GM18868 (cell line): ENCODE data around the gene MED17.
"Not testable (repeated sequence)": the region's sequence is repeated elsewhere in the genome, so short reads cannot be mapped to it uniquely, and the experiment has no call there.

Experiments
- ATAC-seq: cut with Tn5 transposase; IDR thresholded peaks from one replicate; pipeline ENCODE4 v1.9.1; 2021; ENCODE audit warnings: mild to moderate bottlenecking, moderate library complexity; ENCODE audit not compliant: unreplicated experiment

Gene MED17, protein sequence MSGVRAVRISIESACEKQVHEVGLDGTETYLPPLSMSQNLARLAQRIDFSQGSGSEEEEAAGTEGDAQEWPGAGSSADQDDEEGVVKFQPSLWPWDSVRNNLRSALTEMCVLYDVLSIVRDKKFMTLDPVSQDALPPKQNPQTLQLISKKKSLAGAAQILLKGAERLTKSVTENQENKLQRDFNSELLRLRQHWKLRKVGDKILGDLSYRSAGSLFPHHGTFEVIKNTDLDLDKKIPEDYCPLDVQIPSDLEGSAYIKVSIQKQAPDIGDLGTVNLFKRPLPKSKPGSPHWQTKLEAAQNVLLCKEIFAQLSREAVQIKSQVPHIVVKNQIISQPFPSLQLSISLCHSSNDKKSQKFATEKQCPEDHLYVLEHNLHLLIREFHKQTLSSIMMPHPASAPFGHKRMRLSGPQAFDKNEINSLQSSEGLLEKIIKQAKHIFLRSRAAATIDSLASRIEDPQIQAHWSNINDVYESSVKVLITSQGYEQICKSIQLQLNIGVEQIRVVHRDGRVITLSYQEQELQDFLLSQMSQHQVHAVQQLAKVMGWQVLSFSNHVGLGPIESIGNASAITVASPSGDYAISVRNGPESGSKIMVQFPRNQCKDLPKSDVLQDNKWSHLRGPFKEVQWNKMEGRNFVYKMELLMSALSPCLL

GRCh38 chr11:93784145-93784934 is at the start of gene MED17:
Gene MED17 (plus strand): TSS chr11:93784282. CDS start chr11:93784514, 232 bp downstream.
- ATAC-seq = peak; percentile 97

DNA sequence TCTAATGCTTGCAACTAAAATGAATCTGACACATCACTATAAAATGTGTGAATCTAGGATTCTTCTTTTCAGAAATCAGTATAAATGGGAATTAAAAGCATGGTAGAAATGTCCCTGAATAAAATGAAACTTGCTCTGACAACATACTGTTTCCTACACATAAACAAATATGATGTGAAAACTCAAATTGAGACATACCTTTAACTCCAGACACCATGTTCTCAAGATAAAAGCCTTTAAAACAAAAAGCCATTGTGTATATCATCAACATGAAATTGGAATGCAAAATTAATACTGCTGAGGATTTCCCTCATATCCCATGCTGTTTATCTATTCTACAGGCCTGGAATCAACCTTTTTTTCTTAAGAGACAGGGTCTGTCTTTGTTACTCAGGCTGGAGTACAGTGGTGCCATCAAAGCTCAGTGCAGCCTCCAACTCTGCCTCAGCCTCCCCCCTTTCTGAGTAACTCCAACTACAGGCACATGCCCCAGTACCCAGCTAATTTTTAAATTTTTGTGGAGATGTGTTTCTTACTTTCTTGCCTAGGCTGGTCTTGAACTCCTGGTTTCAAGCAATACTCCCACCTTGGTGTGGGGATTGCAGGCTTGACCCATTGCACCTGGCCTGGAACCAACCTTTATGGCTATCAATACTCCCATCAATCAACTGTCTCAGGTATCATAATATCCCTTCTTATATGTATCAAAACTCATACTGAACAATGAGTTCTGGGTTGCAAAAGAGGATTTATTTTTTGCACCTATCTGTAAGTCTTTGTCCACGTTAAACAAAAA is 49.5 kb upstream of the MED17 start:
- ATAC-seq = no peak

- ATAC-seq = no peak
Observed at GRCh38 chr11:93735627-93736026, 48.5 kb upstream of the MED17 start.

DNA sequence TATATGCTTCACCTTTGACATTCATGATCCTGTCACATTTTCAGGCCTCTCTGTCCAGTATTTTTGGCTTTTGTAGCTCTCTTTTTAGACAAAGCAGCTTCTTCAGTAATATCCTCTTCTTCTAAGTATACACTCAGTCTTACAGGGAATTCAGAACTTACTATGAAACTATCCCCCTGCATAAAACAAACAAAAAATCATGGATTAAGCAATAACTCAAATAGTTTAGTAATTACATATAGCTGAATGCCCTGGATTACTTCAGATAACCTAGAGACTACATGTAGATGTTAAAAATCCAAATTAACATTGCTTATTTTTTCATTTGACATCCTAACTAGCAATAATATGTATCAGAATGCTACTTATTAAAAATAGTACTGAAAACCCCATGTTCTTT is 48.0 kb upstream of the MED17 start:
- ATAC-seq = no peak

- ATAC-seq = no peak
Observed at GRCh38 chr11:93737904-93738612, 46.0 kb upstream of the MED17 start.

DNA sequence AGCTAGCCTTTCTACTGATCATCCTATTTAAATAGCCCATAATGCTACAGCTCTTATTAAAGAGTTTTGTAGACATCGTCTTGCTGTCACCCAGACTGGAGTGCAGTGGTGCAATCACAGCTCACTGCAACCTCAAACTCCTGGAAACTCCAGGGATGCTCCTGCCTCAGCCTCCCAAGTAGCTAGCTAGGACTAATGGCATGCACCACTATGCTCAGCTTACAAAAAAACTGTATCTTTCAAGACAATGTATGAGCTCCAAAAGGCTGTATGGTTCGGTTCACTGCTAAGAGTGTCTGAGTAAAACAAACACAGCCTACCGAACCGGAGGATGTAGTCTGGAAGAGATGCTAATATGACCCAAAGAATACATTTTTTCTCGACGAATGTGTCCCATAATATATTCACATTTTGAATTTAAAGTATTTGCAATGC is 45.4 kb upstream of the MED17 start:
- no peak for ATAC-seq

GRCh38 chr11:93740031-93740729 is 43.9 kb upstream of the MED17 start:
- peak; percentile 13 for ATAC-seq

- ATAC-seq = peak; percentile 38
Observed at GRCh38 chr11:93740730-93741093, 43.4 kb upstream of the MED17 start.

- ATAC-seq = peak; percentile 84
Observed at GRCh38 chr11:93741094-93741881, 42.8 kb upstream of the MED17 start, which contains the start of the genes C11orf54 and TAF1D. Gene C11orf54 (plus strand): TSS chr11:93741672. CDS start chr11:93747394, 5,722 bp downstream. Gene TAF1D (minus strand): TSS chr11:93741495. CDS start chr11:93739304, 2,191 bp downstream.

- peak; percentile 7 for ATAC-seq
Observed at GRCh38 chr11:93741882-93742226, 42.2 kb upstream of the MED17 start.

DNA sequence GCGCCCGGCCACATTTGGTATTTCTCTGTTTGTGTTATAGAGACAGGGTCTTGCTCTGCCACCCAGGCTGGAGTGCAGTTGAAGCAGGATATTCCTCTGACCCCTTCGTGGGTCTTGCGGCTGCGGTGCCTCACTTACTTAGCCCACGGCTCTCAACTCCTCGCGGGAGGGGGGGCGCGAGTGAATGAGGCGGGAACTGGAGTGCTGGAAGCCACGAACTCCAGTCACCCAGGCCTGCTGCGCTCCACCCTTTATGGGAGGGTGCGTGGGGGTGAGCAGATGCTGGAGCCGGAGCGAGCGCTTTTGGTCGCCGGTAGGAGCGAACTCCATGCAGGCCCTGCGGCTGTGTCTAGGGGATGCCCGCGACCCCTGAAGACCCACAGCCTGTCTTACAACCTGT is 40.8 kb upstream of the MED17 start:
- no peak for ATAC-seq

DNA sequence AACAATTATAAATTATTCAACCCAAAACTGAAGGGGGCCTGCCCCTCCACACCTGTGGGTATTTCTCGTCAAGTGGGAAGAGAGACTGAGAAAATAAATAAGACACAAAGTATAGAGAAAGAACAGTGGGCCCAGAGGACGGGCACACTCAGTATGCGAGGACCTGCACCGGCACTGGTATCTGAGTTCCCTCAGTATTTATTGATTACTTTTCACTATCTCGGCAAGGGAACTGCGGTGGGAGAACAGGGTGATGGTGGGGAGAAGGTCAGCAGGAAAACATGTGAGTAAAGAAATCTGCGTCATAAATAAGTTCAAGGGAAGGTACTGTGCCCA is 39.4 kb upstream of the MED17 start:
- no peak for ATAC-seq

GRCh38 chr11:93745005-93745755 is 38.9 kb upstream of the MED17 start:
- ATAC-seq = not testable (repeated sequence)

- ATAC-seq = no peak
Observed at GRCh38 chr11:93746101-93746500, 38.0 kb upstream of the MED17 start.

DNA sequence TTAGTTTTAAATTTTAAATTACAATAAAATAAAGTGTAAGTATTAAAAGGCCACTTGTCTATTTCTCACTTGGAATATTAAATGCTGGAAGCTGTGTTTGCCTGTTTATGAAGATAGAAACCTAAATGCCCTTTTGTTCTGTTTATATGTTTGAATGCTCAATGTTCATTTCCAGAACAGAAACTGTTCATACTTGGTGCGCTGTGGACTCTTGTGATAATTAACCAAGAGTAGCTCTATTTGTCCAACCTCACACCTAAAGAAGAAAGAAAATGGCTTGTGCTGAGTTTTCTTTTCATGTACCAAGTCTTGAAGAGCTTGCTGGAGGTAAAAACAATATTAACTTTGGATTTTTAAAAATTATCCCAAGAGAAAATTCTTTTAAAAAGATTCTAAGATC is 37.0 kb upstream of the MED17 start:
- no peak for ATAC-seq

GRCh38 chr11:93751001-93751400 is 33.1 kb upstream of the MED17 start:
- ATAC-seq = no peak

DNA sequence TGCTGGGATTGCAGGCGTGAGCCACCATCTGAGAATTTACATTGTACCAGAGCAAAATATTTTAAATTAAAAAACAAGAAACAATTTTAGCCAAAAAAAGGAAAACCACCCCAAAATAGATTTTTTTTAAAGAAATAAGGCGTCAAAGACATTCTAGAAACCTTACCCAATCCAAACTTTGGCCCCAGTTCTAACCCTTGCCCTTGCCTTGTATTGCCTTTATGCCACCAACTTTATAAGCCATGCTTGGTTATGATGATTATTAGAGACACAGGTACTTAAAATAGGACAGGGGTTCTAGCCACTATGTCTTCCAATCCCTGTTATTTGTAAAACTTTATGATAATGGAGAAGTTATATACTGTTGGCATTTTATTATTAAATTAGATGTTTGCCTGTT is 30.8 kb upstream of the MED17 start:
- no peak for ATAC-seq

DNA sequence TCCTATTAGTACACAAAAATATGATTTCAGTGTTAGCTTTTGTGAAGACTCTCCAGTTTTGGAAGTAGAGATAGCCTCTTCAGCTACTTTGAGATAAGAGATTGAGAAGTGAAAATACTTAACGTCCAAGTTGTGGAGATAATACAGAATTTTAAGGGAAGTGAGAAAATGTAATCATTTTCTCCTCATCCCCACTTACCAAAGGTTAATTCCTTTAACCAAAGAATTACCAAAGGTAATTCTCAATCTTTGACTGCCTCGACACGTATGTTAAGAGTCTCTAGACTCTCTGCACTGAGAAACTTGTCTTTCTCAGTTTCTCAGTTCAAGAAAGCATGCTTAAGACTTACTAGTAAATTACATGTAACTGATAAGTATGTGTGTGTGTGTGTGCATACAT is 27.3 kb upstream of the MED17 start:
- peak; percentile 80 for ATAC-seq
